HG02798 (cell line): ENCODE results near the gene BORCS6.

Experiments
- ATAC-seq: cut with Tn5 transposase; IDR thresholded peaks from one replicate; pipeline ENCODE4 v1.9.1; 2021; ENCODE audit warnings: mild to moderate bottlenecking; ENCODE audit not compliant: unreplicated experiment, poor library complexity

Gene BORCS6

DNA sequence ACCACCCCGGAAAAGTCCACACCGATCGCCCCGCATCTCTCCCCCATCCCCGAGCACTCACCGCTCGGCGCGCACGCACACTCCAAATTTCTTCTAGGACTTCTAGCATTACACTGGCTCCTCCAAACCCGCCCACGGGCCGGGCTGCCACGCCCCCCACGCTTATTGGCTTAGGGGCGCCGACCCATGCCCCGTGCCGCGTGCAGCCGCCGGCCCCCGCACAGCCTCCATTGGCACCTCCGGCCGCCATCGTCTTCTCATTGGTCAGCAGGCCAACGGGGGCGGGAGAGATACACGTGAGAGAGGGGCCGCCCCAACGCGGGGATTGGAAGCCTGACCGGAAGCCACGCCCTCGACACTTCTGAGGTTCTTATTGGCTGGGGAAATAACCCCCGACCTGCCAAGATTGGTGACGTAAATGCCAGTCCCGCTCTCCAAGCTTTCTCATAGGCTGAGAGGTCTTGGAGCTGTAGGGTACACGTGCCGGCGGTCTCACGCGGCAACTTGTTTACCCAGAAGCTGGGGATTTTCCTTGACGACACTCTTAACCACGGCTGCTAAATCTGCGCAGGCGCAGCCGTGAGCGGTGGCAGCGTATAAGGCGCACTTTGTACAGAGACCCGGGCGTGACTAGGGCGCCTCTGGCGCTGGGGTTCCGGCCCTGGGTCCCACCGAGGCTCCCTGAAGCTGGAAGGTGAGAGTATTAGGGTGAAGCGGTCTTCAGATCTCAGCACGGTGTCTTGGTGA lies 33.6 kb downstream of the BORCS6 start:
- peak; percentile 86 for ATAC-seq

DNA sequence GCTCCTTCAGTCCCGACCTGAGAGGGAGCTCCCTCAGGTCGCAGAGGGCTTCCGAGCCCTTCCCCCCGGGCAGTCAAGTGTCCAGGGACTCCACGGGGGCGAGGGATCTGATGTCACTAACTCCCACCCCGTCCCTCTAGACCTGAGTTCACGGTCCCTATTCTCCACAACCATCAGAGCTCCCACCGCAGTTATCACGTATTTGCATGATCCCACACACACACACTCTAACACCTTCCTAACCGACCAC lies 34.1 kb downstream of the BORCS6 start:
- no peak for ATAC-seq

DNA sequence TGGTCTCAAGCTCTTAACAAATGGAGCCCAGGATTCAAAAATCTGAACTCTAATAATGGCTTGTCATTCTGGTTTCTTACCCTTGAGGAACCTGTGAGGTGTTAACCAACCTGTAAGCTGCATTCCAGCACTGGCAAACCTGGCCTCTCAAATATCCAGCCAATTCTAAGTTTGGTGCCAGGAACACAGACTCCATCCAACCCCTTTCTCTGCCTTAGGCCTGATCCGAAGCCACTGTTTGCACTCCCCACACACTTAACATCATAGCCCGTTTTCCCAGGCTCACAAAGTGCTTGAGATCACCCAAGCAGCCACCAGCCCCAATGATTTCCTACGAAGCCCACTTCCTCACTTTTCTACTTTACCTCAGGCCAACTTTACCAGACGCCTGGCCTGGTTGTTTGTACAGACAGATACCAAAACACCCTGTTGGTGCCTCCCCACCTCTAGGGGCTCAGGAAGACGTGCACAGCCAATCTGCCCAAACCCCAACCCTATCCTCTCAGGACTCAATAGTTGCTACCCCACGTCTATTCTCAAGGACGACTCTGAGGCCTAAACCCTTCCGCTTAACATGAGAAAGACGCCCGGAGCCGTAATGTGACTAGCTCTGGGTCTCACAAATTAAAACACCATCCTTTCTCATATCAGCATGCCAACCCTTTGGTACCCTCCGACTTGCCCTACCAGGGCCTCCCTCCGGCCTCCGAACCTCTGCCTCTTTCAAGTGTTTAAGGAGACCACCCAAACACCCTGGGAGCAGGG lies 34.6 kb downstream of the BORCS6 start:
- no peak for ATAC-seq

DNA sequence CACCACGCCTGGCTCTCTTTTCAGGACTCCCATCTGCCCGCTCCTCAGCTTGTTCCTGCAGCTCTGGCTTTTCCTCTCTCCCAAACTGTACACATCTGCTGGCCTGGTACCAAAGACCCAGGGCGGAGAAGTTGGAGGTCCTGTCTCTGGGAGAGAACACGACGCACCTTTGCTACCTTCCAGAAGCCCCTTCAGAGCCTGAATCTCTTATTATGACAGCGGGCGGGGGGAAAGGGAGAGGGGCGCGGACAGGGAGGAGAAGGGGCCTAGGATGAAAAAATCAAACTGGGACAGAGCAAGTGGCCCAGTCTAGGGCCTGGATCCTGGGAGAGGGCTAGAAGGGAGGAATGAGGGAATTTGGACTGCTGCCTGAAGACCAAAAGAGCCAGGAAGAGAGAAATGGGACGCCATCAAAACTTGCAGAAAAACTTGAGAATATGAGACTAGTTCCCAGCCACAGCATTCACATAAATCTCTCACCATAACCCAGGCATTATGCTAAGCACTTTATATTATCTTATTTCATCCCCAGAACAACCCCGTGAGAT lies 35.3 kb downstream of the BORCS6 start:
- ATAC-seq, result no peak

DNA sequence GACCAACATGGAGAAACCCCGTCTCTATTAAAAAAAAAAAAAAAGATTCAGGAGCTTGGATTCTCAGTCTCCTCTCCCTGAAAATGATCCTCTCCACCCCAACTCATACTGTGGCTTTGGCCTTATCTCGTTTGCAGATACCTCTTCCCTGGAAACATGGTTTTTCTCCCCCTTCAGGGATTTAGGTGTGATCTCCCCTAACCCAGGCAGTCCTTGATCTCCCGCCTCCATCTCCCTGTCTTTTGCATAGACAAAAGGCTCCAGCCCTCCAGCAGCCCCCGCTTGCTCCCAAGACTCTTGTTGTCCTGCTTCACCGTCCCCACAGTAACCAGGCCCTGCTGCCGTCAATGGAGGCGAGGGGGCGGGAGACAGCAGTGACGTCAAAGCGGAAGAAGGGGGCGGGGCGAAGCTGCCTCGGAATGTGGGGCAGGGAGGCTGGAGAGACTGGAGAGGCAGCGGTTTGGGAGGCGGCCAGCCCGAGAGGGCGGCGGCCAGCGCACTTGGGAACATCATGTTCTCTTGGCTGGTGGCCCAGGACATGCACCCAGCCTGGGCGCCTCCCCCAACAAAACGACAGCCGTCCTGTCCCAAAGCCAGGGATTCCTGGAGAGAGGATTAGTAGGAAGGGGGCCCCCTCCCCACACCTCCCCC lies 35.9 kb downstream of the BORCS6 start:
- ATAC-seq, result no peak

DNA sequence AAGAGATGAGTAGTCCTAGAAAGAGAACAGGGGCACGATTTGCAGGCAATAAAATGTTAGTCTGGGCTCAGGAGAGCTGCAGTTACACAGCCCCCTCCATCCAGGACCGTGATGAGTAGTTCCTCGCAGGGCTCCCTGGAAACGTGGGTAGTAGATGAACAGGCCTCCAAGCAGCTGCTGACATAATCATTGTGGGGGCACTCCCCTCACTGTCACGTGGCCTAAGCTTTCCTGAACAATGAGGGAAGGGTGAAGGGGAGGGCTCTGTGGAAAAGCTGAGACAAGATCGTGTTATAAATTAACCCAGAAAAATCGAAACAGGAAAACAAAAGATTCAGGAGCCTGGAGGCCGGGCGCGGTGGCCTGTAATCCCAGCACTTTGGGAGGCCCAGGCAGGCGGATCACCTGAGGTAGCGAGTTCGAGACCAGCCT lies 36.4 kb downstream of the BORCS6 start:
- ATAC-seq, result no peak

DNA sequence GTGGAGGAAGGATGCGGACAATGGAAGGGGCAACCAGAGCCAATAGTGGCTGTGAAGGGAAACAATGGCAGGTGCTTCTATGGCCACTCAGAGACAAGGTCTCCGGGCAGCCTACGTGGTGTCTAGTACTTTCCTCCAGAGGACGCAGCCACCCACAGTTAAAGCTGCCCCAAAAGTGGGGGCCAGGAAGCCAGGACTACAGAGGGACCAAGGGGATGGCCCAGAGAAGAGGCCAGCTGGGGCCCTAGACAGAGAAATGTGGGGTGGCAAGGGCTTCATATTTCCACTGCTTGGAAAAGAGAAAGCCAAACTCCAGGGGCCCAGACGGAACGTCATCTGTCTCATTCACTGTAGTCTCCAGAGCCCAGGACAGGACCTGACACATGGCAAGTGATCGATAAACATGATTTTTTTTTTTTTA lies 36.9 kb downstream of the BORCS6 start:
- no peak for ATAC-seq

DNA sequence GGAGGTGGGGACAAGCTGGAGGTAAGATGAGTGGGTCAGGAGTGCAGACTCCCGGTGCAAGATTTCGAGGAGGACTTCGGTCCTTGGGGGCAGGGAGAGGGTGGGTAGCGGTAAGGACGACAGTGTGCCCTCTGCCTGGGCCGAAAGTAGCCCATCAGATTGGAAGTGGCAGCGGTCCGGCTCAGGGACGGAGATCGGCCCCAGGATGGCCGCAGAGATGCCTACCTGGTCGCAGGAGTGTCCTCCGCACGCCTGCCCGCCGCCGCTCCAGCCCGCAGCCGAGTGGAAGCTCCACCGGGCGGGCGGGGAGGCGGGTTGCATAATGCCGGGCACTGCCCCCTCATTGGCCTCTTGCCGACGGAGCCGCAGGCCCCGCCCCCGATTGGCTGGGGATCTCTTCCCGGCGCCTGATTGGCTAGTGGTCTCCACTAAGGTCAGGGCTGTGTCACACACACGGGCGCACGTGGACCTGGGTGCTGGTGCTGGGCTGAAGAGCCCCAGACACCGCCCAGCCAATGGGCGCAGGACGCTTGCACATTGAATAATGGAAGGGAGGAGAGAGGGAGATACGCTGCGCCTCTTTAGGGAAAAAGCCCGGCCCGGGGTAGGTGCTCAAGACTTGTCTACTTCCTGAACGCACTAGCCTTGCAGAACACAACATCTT lies 37.7 kb downstream of the BORCS6 start, which contains the start of gene PER1:
Gene PER1 (minus strand): TSS at position 293 of the 664 bp plus-strand sequence. CDS start 1,698 bp downstream, outside the sequence.
- peak; percentile 31 for ATAC-seq

DNA sequence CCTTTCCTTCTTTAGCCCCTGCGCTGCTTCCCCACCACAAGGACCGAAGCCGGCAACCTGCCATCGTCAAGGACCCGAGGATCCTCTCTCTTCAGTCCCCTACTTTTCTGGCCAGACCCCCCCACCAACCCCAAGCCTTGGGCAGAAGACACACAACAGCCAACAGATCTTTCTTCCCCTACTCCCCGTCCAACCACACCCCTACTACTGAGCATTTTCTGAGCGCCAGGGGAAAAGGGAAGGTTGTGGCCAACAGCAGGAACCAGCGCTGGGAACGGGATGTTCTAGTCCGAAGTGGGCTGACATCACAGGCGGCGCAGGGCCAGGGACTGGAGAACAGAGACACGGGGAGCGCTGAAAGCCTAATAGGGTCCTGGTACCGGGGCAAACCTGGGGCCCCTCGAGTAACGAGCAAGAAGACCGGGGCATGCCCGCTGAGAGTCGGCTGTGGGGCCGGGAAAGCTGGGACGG lies 38.3 kb downstream of the BORCS6 start:
- no peak for ATAC-seq

DNA sequence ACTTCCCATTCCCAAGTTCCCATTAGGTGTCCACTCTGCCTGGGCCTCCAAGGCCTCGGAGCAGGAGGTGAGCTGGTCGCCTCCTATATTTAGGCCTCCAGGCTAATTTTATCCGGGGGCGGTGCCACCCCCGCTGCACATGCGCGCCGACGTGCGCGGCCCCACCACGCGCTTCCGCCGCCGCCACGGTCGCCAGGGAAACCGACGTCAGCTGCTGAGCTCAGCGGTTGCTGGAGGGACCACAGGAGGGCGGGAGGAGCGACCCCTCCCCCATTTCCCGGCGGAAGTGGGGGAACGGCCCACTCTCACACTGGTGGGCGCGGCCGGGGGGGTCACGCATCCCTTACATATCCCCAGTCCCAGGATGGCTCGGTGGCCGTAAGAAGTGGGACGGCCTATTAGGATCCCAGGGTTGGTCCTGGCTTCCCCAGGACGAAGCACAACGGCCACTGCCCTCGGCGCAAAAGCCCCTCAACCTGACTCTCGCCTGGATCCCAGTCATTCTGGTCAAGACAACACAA lies 38.8 kb downstream of the BORCS6 start:
- peak; percentile 70 for ATAC-seq

DNA sequence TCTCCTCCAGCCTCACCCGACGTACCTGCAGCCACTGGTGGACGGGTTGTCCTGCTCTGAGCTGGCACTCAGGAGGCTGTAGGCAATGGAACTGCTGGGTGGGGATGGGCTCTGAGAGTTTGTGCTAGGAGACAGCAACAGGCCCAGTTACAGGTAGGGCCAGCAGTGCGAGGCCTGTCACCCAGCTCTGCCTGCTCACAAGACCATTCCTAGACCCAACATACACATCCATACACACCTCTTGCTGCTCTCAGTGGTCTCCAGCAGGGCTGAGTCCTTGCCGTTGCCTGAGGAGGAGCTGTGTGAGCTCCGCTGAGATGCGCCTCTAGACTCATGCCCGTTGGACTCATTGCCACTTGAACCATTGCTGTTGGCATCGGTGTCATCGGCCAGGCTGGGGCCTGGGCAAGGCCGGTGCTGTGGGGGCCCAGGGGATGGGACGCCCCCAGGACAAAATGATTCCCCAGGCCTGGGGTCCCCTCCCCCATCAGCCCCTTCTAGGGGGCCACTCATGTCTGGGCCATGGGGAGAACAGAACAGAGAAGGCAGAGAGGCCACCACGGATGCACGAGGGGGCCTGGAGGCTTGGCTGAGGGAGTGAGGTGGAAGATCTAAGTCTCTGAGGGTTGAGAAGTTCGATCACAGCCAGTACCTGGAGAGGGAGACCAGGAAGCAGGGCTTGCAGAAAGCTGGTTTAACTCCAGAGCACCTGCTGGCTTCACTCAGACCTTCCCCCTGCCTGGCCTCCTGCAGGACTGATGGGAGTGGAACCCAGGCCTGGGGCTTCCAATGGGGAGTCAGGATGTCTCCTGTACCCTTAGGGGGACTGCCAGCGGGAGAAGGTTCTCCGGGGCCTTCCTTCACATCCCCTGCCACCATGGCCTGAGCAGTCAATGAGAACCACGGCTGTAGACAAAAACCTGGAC lies 39.5 kb downstream of the BORCS6 start:
- ATAC-seq, result no peak

DNA sequence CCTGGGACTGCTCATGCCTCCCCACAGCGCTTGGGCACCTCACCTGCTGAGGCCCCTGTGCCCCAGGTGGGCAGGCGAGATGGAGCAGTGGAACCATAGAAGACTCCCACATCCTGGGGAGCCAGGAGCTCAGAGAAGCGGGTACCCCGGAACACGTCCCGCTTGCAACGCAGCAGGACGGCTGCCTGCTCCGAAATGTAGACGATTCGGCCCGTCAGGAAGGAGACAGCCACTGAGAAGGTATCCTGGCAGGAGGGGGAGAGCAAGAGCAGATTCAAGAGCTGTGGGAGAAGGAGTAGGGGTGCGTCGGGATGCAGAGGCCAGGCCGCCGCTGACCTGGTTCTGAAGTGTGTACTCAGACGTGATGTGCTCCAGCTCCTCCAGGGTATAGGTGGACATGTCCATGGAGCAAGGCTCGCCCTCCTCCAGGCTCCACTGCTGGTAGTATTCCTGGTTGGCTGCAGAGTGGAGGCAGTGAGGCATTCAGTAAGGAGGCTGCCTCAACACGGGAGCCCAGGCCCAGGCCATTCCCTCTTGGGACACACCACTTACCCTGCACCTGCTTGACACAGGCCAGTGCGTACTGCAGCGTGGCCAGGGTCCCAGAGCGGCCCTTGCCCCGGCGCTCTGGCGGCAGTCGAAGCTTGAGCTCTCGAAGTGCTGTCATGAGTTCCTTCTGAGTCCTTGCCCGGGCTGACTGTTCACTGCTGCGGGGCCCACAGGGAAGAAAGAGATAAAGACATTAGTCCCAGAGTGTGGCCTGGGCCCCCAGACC lies 40.4 kb downstream of the BORCS6 start:
- no peak for ATAC-seq

DNA sequence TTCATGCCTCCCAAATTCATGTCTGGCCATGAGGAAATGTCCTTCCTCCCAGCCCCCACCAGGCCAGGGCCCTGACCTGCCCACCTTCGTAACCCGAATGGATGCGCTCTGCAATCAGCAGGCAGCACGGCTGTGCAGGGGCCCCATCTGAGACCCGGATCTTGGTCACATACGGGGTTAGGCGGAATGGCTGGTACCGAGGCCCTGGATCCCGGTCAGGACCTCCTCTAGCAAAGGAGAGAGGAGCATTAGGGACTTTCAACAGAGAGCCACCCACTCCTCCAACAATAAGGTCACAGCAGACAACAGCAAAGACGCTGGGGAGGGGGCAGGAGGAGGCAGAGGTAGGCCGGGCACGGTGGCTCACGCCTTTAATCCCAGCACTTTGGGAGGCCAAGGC lies 41.4 kb downstream of the BORCS6 start:
- no peak for ATAC-seq

DNA sequence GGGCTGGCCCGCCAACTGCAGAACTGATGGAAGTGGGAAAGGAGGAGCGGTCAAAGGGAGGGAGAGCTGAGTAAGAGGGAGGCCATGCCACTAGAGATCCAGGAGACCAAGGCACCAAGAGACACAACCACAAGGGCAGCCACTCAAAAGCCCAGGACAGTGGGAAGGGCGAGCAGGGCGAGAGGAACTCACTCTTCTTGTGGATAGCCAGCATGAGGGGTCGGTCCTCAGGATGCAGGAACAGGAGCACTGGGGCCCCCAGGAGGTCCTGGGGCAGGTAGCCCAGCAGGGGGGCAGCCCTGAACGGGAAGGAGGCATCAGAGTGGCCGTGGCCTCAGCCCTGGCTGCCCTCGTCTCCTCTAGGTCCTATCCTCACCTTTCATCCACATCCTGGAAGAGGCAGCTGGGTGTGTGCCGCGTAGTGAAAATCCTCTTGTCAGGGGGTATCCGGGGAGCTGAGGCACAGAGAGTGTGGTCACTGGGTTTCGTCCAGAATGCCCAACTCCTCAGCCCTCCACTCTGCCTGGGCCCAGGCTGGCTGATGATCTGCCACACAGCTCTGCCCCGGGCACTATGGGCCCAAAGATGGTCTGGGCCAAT lies 42.1 kb downstream of the BORCS6 start:
- ATAC-seq, result no peak

DNA sequence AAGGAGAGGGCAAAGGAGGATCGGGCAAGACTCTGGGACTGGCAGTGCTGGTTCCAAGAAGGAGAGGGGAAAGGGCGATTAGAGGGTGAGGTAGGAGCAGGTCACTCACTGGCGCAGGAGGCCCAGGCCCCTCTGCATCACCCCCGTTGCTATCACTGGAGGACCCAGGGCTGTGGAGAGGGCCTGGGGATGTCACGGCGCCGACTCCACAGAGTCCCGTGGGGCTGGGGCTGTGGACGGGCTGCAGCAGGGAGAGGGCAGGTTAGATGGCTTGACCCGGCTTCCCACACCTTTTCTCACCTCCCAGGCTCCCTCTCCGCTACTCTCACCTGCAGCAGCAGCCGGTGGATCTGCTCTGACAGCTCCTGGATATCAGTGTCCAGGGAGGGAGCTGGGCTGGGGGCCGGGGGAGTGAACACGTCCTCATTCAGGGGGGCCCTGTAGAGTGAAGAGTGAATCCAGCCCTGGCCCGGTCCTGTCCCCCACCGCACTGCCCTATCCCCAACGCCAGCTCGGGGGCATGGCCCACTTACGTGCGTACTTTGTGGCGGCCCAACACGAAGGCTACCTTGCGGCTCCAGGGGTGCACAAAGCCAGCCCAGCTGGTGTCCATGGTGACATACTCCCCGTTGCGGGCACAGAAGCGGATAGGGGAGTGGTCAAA lies 42.7 kb downstream of the BORCS6 start:
- no peak for ATAC-seq

DNA sequence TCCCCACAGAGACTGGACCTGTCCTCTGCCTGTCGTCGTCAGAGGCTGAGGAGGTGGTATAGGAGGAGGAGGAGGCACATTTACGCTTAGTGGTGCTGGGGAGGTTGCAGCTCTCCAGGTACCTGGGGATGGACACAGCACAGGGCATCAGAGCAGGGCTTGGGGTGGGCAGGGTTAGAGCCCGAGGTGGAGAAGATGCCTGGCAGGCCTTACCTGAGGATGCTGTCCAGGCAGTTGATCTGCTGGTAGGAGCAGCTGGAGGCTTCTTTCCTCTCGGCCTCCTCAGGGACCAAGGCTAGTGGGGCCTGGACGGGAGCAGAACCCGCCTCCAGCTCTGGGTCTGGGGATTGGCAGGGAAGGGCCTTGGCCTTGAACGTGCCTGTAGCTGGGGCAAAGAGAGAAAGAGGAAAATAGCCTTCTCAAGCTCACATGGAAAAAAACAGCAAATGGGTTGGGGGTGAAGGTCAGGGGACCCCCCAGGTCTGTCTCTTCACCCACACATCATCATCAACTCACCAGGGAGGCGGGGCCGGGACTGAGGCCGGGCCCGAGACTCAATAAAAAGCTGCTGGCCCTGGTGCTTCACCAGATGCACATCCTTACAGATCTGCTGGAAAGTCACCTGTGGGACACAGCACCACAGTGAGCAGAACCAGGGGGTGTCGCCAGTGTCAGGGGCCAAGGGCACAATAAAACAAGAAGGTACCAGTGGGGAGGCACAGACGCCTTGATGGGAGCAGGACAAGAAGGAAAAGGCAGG lies 43.4 kb downstream of the BORCS6 start:
- no peak for ATAC-seq

DNA sequence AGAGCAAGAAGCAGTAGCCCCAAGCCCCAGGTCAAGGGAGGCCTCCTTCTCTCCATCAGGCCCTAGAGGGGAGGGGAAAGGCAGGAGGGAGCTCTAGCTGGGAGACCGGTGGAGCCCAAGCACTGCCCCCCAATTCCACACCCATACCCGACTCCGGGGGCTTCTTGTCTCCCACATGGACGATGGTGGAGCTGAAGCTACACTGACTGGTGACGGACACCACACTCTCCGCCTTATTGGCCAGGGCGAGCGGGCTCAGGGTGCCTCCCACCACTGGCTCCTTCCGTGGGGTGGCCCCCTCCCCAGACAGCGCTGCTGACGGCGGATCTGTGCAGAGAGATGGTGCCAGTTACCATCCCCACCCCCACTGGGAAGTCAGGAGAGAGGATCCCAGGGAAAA lies 44.2 kb downstream of the BORCS6 start:
- no peak for ATAC-seq
